ENCODE data around the gene HTR6.
"Not testable (repeated sequence)": the region's sequence is repeated elsewhere in the genome, so short reads cannot be mapped to it uniquely, and the experiment has no call there.

The HTR6 gene

DNA sequence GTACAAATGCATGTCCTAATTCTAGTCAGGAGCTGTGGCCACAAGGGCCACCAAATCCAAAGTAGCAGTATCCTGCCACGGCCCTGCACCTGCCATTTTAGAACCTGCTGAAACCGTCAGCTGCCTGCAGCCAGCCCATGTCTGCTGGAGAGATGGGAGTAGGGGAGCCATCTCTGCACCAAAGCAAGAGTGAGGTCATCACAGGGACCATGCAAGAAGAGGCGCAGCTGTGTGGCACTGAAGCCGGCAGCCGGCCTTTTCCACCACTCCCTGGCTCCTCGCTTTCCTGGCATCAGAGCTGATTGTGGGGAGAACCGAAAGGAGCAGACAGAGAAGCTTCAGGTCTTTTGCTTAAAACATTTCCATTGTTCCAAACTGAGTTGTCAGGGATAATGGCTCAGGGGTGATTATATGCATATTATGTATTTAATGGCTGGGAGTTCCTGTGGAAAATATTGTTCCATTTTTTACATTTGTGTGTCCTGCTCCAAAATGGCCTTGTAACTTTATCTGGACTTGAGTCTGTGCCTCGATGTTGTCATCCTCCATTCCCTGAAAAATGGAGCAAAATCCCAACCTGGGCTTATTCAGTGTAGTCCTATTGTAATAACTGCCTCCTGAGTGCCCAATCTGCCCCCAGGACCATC, 39.3 kb upstream of the HTR6 start:
- no peaks in the 10 kb centered on the region for H3K36me3 ChIP-seq (ENCODE audit: control insufficient read depth, insufficient read depth, low read length)
- no peaks in the 10 kb centered on the region for H3K9me3 ChIP-seq (ENCODE audit: control insufficient read depth, low read length)
- H2AFZ ChIP-seq: no peak overlapping the region
- peaks cover 4% of the 10 kb centered on the region for H3K4me1 ChIP-seq
- TF ChIP-seq, protein P1, sequence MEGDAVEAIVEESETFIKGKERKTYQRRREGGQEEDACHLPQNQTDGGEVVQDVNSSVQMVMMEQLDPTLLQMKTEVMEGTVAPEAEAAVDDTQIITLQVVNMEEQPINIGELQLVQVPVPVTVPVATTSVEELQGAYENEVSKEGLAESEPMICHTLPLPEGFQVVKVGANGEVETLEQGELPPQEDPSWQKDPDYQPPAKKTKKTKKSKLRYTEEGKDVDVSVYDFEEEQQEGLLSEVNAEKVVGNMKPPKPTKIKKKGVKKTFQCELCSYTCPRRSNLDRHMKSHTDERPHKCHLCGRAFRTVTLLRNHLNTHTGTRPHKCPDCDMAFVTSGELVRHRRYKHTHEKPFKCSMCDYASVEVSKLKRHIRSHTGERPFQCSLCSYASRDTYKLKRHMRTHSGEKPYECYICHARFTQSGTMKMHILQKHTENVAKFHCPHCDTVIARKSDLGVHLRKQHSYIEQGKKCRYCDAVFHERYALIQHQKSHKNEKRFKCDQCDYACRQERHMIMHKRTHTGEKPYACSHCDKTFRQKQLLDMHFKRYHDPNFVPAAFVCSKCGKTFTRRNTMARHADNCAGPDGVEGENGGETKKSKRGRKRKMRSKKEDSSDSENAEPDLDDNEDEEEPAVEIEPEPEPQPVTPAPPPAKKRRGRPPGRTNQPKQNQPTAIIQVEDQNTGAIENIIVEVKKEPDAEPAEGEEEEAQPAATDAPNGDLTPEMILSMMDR (IDR thresholded peaks at IDR 0.05): no peak
- peaks cover 4% of the 10 kb centered on the region for H3K79me2 ChIP-seq
- H3K4me2 ChIP-seq (ENCODE audit: low read length): no peak overlapping the region
- H3K4me3 ChIP-seq (ENCODE audit: low read depth, low read length): no peak overlapping the region
- H3K9ac ChIP-seq: no peak overlapping the region
- H3K27me3 ChIP-seq (ENCODE audit: control insufficient read depth, insufficient read depth, low read length): no peaks in the 10 kb centered on the region
- H3K27ac ChIP-seq: no peak overlapping the region

DNA sequence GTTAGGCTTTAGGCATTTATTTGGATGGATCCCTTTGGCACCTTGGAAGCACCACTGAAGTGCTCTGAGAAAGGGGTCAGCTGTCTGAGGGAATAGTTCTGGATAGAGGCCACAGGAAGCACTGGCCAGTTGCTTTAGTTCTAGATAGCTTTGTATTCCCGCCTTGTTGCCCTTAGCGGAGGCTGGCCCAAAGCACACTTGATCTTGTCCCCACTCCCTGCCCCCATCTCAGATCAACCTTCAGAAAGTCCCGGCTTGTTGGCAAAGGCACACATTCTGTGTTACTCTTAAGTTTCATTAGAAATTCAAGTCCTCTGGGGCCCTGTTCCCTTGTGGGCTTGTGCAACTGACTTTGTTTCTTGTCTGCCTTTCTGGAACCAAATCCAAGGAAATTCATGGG, 35.8 kb upstream of the HTR6 start:
- no peaks in the 10 kb centered on the region for H3K79me2 ChIP-seq
- no peak overlapping the region for H2AFZ ChIP-seq
- no peak overlapping the region for H3K9ac ChIP-seq
- no peaks in the 10 kb centered on the region for H3K9me3 ChIP-seq (ENCODE audit: control insufficient read depth, low read length)
- no peaks in the 10 kb centered on the region for H3K36me3 ChIP-seq (ENCODE audit: control insufficient read depth, insufficient read depth, low read length)
- no peak overlapping the region for H3K4me2 ChIP-seq (ENCODE audit: low read length)
- TF ChIP-seq, protein P1 (IDR thresholded peaks at IDR 0.05): no peak
- H3K27me3 ChIP-seq (ENCODE audit: control insufficient read depth, insufficient read depth, low read length): no peaks in the 10 kb centered on the region
- no peak overlapping the region for H3K4me3 ChIP-seq (ENCODE audit: low read depth, low read length)
- no peak overlapping the region for H3K27ac ChIP-seq
- peaks cover 4% of the 10 kb centered on the region for H3K4me1 ChIP-seq

DNA sequence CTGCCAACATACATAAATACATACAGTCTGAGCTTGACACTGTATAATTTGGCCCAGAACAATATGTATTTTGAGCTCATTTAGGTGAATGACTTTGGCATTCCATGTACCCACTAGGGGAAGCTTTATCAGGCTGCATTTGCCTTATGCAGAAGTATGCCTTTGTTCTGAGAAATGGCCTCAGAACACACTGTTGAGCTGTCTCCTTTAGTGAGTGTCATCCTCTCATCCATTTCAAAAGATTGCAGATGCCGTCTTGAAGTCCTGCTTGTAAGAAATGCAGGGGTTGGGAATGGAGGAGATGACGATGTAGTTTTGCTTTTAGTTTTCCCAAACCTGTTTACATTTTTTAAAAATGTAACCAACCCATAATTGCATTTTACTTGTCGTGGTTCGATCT, 35.3 kb upstream of the HTR6 start:
- H3K27me3 ChIP-seq (ENCODE audit: control insufficient read depth, insufficient read depth, low read length): no peaks in the 10 kb centered on the region
- H3K9ac ChIP-seq: no peak overlapping the region
- no peak overlapping the region for H3K27ac ChIP-seq
- H3K9me3 ChIP-seq (ENCODE audit: control insufficient read depth, low read length): no peaks in the 10 kb centered on the region
- no peaks in the 10 kb centered on the region for H3K36me3 ChIP-seq (ENCODE audit: control insufficient read depth, insufficient read depth, low read length)
- H2AFZ ChIP-seq: no peak overlapping the region
- H3K4me1 ChIP-seq: peaks cover 4% of the 10 kb centered on the region
- TF ChIP-seq, protein P1 (IDR thresholded peaks at IDR 0.05): no peak
- no peaks in the 10 kb centered on the region for H3K79me2 ChIP-seq
- no peak overlapping the region for H3K4me3 ChIP-seq (ENCODE audit: low read depth, low read length)
- H3K4me2 ChIP-seq (ENCODE audit: low read length): no peak overlapping the region

DNA sequence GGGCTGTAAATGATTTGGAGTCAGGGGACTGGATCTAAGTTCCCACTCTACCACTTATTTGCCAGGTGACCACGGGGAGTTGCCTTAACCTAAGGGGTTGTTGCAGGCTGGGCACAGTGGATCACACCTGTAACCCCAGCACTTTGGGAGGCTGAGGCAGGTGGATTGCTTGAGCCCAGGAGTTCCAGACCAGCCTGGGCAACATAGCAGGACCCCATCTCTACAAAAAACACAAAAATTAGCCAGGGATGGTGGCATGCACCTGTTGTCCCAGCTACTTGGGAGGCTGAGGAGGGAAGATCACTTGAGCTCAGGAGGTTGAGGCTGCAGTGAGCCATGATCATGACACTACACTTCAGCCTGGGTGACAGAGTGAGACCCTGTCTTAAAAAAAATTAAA, 34.5 kb upstream of the HTR6 start:
- H3K4me2 ChIP-seq (ENCODE audit: low read length); H3K79me2 ChIP-seq; H3K9ac ChIP-seq; H3K36me3 ChIP-seq (ENCODE audit: control insufficient read depth, insufficient read depth, low read length); H3K4me1 ChIP-seq; H3K9me3 ChIP-seq (ENCODE audit: control insufficient read depth, low read length); H3K4me3 ChIP-seq (ENCODE audit: low read depth, low read length); H3K27me3 ChIP-seq (ENCODE audit: control insufficient read depth, insufficient read depth, low read length); H3K27ac ChIP-seq; H2AFZ ChIP-seq: not testable (repeated sequence)

DNA sequence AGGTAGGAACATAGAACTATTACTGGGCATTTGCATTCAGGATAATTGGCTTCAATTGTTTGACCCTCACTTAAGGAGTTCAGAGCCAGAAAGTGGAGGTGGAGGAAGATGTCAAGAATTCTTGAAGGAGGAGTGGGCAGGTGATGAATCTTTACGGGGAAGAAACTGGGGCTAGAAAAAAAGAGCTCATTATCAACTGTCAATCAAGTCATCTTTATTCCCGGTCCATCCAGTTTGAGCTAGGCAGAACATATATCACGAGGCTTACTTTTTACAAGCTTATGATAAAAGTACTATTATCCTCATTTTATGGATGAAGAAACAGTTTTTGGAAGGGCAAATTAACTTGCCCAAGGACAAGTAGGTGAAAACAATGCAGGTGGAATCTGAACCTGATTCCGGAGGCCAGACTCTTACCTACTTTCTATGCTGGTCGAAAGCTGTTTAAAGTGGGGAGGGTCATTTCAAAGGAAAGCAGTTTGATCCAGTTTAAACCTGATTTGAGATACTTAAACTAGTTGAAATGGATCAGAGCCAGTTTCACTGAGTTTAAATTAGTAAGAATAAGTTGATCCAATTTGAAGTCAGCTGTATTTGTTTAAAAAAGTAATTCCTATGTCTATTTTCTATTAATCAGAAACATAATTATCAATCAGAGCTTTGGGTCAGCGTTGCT, 33.8 kb upstream of the HTR6 start:
- Histone ChIP-seq H3K27ac (no peak overlapping the region), H3K4me1 (peaks cover 3% of the 10 kb centered on the region), H3K36me3 (ENCODE audit: control insufficient read depth, insufficient read depth, low read length) (no peaks in the 10 kb centered on the region), H3K9me3 (ENCODE audit: control insufficient read depth, low read length) (no peaks in the 10 kb centered on the region), H3K79me2 (no peaks in the 10 kb centered on the region), H3K9ac (no peak overlapping the region), H3K4me2 (ENCODE audit: low read length) (no peak overlapping the region), H3K27me3 (ENCODE audit: control insufficient read depth, insufficient read depth, low read length) (no peaks in the 10 kb centered on the region), H2AFZ (no peak overlapping the region), H3K4me3 (ENCODE audit: low read depth, low read length) (no peak overlapping the region)
- TF ChIP-seq, protein P1 (IDR thresholded peaks at IDR 0.05): no peak

Data from parathyroid adenoma (tissue), 2 donors.